GM21723 (cell line): ENCODE results near the gene RFPL3.
"Not testable (repeated sequence)": the region's sequence is repeated elsewhere in the genome, so short reads cannot be mapped to it uniquely, and the experiment has no call there.

ENCODE experiments used
- ATAC-seq: cut with Tn5 transposase; IDR thresholded peaks from one replicate; pipeline ENCODE4 v1.9.1; 2021; ENCODE audit warnings: mild to moderate bottlenecking, moderate library complexity; ENCODE audit not compliant: unreplicated experiment

Gene RFPL3

GRCh38 chr22:32329202-32329645 is 28.4 kb upstream of the RFPL3 start:
- no peak for ATAC-seq

- no peak for ATAC-seq
Measured at GRCh38 chr22:32331236-32331917, 26.3 kb upstream of the RFPL3 start.

- ATAC-seq: no peak
Measured at GRCh38 chr22:32331918-32332725, 25.5 kb upstream of the RFPL3 start.

- ATAC-seq: no peak
Measured at GRCh38 chr22:32333141-32333768, 24.4 kb upstream of the RFPL3 start.

- no peak for ATAC-seq
Measured at GRCh38 chr22:32333769-32334659, 23.7 kb upstream of the RFPL3 start.

GRCh38 chr22:32334660-32335365 is 22.9 kb upstream of the RFPL3 start:
- ATAC-seq: no peak

GRCh38 chr22:32335471-32335870 is 22.2 kb upstream of the RFPL3 start:
- no peak for ATAC-seq

GRCh38 chr22:32336121-32336603 is 21.5 kb upstream of the RFPL3 start:
- no peak for ATAC-seq

GRCh38 chr22:32336771-32337424 is 20.8 kb upstream of the RFPL3 start:
- no peak for ATAC-seq

GRCh38 chr22:32337425-32337824 is 20.2 kb upstream of the RFPL3 start:
- not testable (repeated sequence) for ATAC-seq

- no peak for ATAC-seq
Measured at GRCh38 chr22:32338757-32339156, 18.9 kb upstream of the RFPL3 start.

- ATAC-seq: no peak
Measured at GRCh38 chr22:32339190-32340012, 18.3 kb upstream of the RFPL3 start.

GRCh38 chr22:32340411-32340810 is 17.3 kb upstream of the RFPL3 start:
- no peak for ATAC-seq

GRCh38 chr22:32341122-32341740 is 16.4 kb upstream of the RFPL3 start:
- no peak for ATAC-seq

- no peak for ATAC-seq
Measured at GRCh38 chr22:32342977-32343376, 14.7 kb upstream of the RFPL3 start.

- ATAC-seq: no peak
Measured at GRCh38 chr22:32343941-32344340, 13.7 kb upstream of the RFPL3 start.

GRCh38 chr22:32348031-32348611 is 9.5 kb upstream of the RFPL3 start:
- no peak for ATAC-seq

GRCh38 chr22:32351875-32352274 is 5.8 kb upstream of the RFPL3 start:
- ATAC-seq: not testable (repeated sequence)
